Esophagus muscularis mucosa (tissue), 4 donors: Measurements from ENCODE around the gene NRXN2. TPM values are rescaled to one million over a fixed set of nuclear protein-coding genes. Genes with fewer than 3 reads are reported as not detected.
A peak's percentile ranks its signal among the peaks of the same experiment; 100 is the strongest.

Experiments
- DNase-seq: peaks from one replicate; pipeline ENCODE4 v3.0.0-alpha.2; 2017; ENCODE audit errors: extremely low spot score
- H3K27ac ChIP-seq, 4 donors: fragments of 200-600 bp; sonication (generic); replicated peaks in 1 of 4; 1 replicate in 3 of 4; 2 replicates in 1 of 4; pipeline ENCODE4 v1.5.1; 2016 to 2019; ENCODE audit warnings: mild to moderate bottlenecking in 1 of 4
- H3K27me3 ChIP-seq, 4 donors: fragments of 200-600 bp; sonication (generic); one replicate each; pipeline versions ENCODE4 v1.5.1 to v1.6.0; 2016 to 2019
- H3K36me3 ChIP-seq, 4 donors: fragments of 200-600 bp; sonication (generic); one replicate each; pipeline ENCODE4 v1.5.1; 2016 to 2019
- H3K4me1 ChIP-seq, 4 donors: fragments of 200-600 bp; sonication (generic); one replicate each; pipeline ENCODE4 v1.5.1; 2016 to 2019
- H3K4me3 ChIP-seq, 4 donors: fragments of 200-600 bp; sonication (generic); 1 replicate in 2 of 4; 2 replicates in 2 of 4; pipeline ENCODE4 v1.5.1; 2016 to 2019; ENCODE audit warnings: mild to moderate bottlenecking in 4 of 4, moderate library complexity in 1 of 4
- H3K9me3 ChIP-seq, 4 donors: fragments of 200-600 bp; sonication (generic); 1 replicate in 3 of 4; 2 replicates in 1 of 4; pipeline ENCODE4 v1.5.1; 2016 to 2019
- CTCF ChIP-seq, 3 experiments: fragments of 200-600 bp in 2 of 3; fragments of 450-650 bp in 1 of 3; sonication (generic) in 2 of 3; IDR thresholded peaks; one replicate each; pipeline ENCODE4 v1.5.1; 2017 to 2019; ENCODE audit warnings: antibody characterized with exemption in 3 of 3, mild to moderate bottlenecking in 2 of 3, moderate library complexity in 1 of 3
- EP300 ChIP-seq: sonication (generic); formaldehyde crosslinking; IDR thresholded peaks from one replicate; pipeline ENCODE4 v1.6.1; 2017; ENCODE audit warnings: antibody characterized with exemption
- POLR2A ChIP-seq: fragments of 450-650 bp; IDR thresholded peaks from one replicate; pipeline ENCODE4 v1.6.1; 2017; ENCODE audit warnings: antibody characterized with exemption, moderate library complexity, mild to moderate bottlenecking, low read depth
- POLR2AphosphoS5 ChIP-seq, 2 donors: sonication (generic); formaldehyde crosslinking; IDR thresholded peaks; one replicate each; pipeline ENCODE4 v1.6.1; 2017; ENCODE audit warnings: antibody characterized with exemption in 2 of 2
- WGBS: methylation state at CpG from one replicate; pipeline ENCODE4 v1.1.5; 2018; 5-methylcytosine and 5-hydroxymethylcytosine counted together
- intact Hi-C: fragments of 100-400 bp; cut with DNase I; formaldehyde crosslinking; loops from one replicate; pipeline ENCODE4 v1.15.1; 2023
- total RNA-seq, 4 donors: library from RNA; depleted of rRNA; stranded (reverse); fragments of >200 nt; gene quantifications; one replicate each; pipeline versions ENCODE4 v1.1.0 to v1.2.1, GENCODE V29; 2016

NRXN2 gene
- total RNA-seq, 4 donors from 2014 or later, result 2.1 to 12.9 (median 4.3) TPM

- H3K4me3 ChIP-seq, result no peak overlapping the region
- no peak for TF ChIP-seq EP300
- WGBS, result 92% methylated on average over 4 of the region's 4 CpGs
- no peaks in the 10 kb centered on the region for H3K9me3 ChIP-seq
- intact Hi-C loops, result no loop called here
- peaks cover 0 to 13% (median 7%) of the 10 kb centered on the region in 4 donors for H3K4me1 ChIP-seq
- H3K36me3 ChIP-seq, result no peaks in the 10 kb centered on the region
- DNase-seq, result no peak
- no peak overlapping the region for H3K27ac ChIP-seq
- peaks cover 0 to 27% (median 0%) of the 10 kb centered on the region in 4 donors for H3K27me3 ChIP-seq
Observed at GRCh38 chr11:64631675-64632074, 91.3 kb downstream of the NRXN2 start.

- Histone ChIP-seq H3K27ac (peak overlapping the region in 1 of 4 donors; percentile 19), H3K9me3 (no peaks in the 10 kb centered on the region), H3K4me3 (peak overlapping the region in 3 of 4 donors; percentile 1 to 14 (median 9)), H3K36me3 (no peaks in the 10 kb centered on the region), H3K27me3 (peaks cover 0 to 13% (median 0%) of the 10 kb centered on the region in 4 donors), H3K4me1 (peaks cover 0 to 13% (median 7%) of the 10 kb centered on the region in 4 donors)
- intact Hi-C loops, result no loop called here
- 48% methylated on average over 40 of the region's 56 CpGs for WGBS
- no peak for TF ChIP-seq EP300
- TF ChIP-seq POLR2A, result no peak
- TF ChIP-seq POLR2AphosphoS5 (IDR thresholded peaks at IDR 0.05), result no peak
- peak; percentile 19 to 23 (median 19) for TF ChIP-seq CTCF (IDR thresholded peaks at IDR 0.05)
- DNase-seq, result no peak
Observed at GRCh38 chr11:64629796-64630562, 93.0 kb downstream of the NRXN2 start.

GRCh38 chr11:64629103-64629502 is 93.9 kb downstream of the NRXN2 start:
- no peak overlapping the region for H3K27ac ChIP-seq
- H3K9me3 ChIP-seq, result no peaks in the 10 kb centered on the region
- peaks cover 0 to 13% (median 7%) of the 10 kb centered on the region in 4 donors for H3K4me1 ChIP-seq
- H3K27me3 ChIP-seq, result peaks cover 0 to 5% (median 0%) of the 10 kb centered on the region in 4 donors
- H3K4me3 ChIP-seq, result no peak overlapping the region
- intact Hi-C loops, result no loop called here
- TF ChIP-seq POLR2AphosphoS5 (IDR thresholded peaks at IDR 0.05), result no peak
- no peak for TF ChIP-seq EP300
- no peak for TF ChIP-seq CTCF (IDR thresholded peaks at IDR 0.05)
- no peak for TF ChIP-seq POLR2A
- WGBS, result 82% methylated on average over 6 of the region's 6 CpGs
- no peak for DNase-seq
- H3K36me3 ChIP-seq, result no peaks in the 10 kb centered on the region

GRCh38 chr11:64628596-64628995 is 94.4 kb downstream of the NRXN2 start:
- intact Hi-C loops, result no loop called here
- H3K4me3 ChIP-seq, result no peak overlapping the region
- H3K36me3 ChIP-seq, result no peaks in the 10 kb centered on the region
- H3K4me1 ChIP-seq, result peaks cover 0 to 13% (median 7%) of the 10 kb centered on the region in 4 donors
- H3K9me3 ChIP-seq, result no peaks in the 10 kb centered on the region
- 83% methylated on average over 1 of the region's 2 CpGs for WGBS
- peaks cover 0 to 5% (median 0%) of the 10 kb centered on the region in 4 donors for H3K27me3 ChIP-seq
- DNase-seq, result no peak
- TF ChIP-seq CTCF (IDR thresholded peaks at IDR 0.05), result no peak
- TF ChIP-seq EP300, result no peak
- TF ChIP-seq POLR2AphosphoS5 (IDR thresholded peaks at IDR 0.05), result no peak
- TF ChIP-seq POLR2A, result no peak
- H3K27ac ChIP-seq, result no peak overlapping the region

GRCh38 chr11:64627371-64627770 is 95.6 kb downstream of the NRXN2 start:
- Histone ChIP-seq H3K36me3 (no peaks in the 10 kb centered on the region), H3K27ac (no peak overlapping the region), H3K9me3 (no peaks in the 10 kb centered on the region), H3K27me3 (peaks cover 0 to 5% (median 0%) of the 10 kb centered on the region in 4 donors), H3K4me1 (peaks cover 0 to 13% (median 7%) of the 10 kb centered on the region in 4 donors), H3K4me3 (no peak overlapping the region)
- TF ChIP-seq POLR2AphosphoS5 (IDR thresholded peaks at IDR 0.05) (no peak), POLR2A (no peak), EP300 (no peak), CTCF (IDR thresholded peaks at IDR 0.05) (no peak)
- no peak for DNase-seq
- 90% methylated on average over 4 of the region's 4 CpGs for WGBS
- intact Hi-C loops, result no loop called here
